ENCODE measurements around the gene SLC5A3. TPM values are rescaled to one million over a fixed set of nuclear protein-coding genes. Genes with fewer than 3 reads are reported as not detected.

The SLC5A3 gene
- total and polyA plus RNA-seq, 2 of the 8 experiments (the other 6 are each of a cell fraction or from before 2014, with no cell fraction given), result 4.0 to 19.4 TPM

GRCh38 chr21:34061983-34062382 lies 11.4 kb upstream of the SLC5A3 start:
- Histone ChIP-seq H3K4me2 (ENCODE audit: insufficient read depth in 1 of 2, low read depth in 2 of 2, low read length in 2 of 2) (no peak overlapping the region), H3K4me3 (ENCODE audit: extremely low read depth in 1 of 4, insufficient read depth in 2 of 4, low read depth in 3 of 4, low read length in 4 of 4) (no peak overlapping the region), H3K4me1 (replicated peaks in 1 of 4; ENCODE audit: control insufficient read depth in 3 of 4, insufficient read depth in 4 of 4, low read length in 3 of 4) (no peaks in the 10 kb centered on the region), H2AK5ac (ENCODE audit: low read depth, low read length) (no peak overlapping the region), H3K9me3 (ENCODE audit: insufficient read depth in 2 of 2, low read depth in 1 of 2, low read length in 1 of 2) (no peaks in the 10 kb centered on the region), H3K27ac (ENCODE audit: low read depth, low read length) (no peak overlapping the region), H4K91ac (replicated peaks; ENCODE audit: insufficient read length, low read length) (no peak overlapping the region), H2BK20ac (ENCODE audit: low read length) (no peak overlapping the region), H3K23ac (ENCODE audit: insufficient read length) (no peak overlapping the region), H3K9ac (replicated peaks in 1 of 4; ENCODE audit: extremely low read depth in 1 of 4, low read depth in 3 of 4, low read length in 3 of 4) (no peak overlapping the region), H3K23me2 (ENCODE audit: low read depth, low read length) (no peaks in the 10 kb centered on the region), H3K56ac (replicated peaks; ENCODE audit: insufficient read length, low read depth, low read length) (no peak overlapping the region), H3K79me2 (ENCODE audit: control insufficient read depth in 1 of 2, insufficient read depth in 2 of 2, low read length in 2 of 2) (no peaks in the 10 kb centered on the region), H3K27me3 (replicated peaks in 1 of 4; ENCODE audit: control insufficient read depth in 3 of 4, extremely low read depth in 1 of 4, insufficient read depth in 3 of 4, low read length in 3 of 4) (peaks cover 0 to 1% (median 0%) of the 10 kb centered on the region in 4 experiments; a peak in 1 of 7 replicates), H3K36me3 (ENCODE audit: control insufficient read depth in 2 of 4, insufficient read depth in 4 of 4, low read length in 3 of 4) (no peaks in the 10 kb centered on the region), H3K14ac (ENCODE audit: insufficient read length) (no peak overlapping the region), H4K8ac (ENCODE audit: extremely low read depth, insufficient read depth, low read length) (no peak overlapping the region), H2BK5ac (ENCODE audit: low read depth, low read length) (no peak overlapping the region), H2BK12ac (ENCODE audit: low read depth, low read length) (no peak overlapping the region), H3K79me1 (ENCODE audit: low read depth, low read length) (no peaks in the 10 kb centered on the region), H3K18ac (ENCODE audit: extremely low read depth, low read length) (no peak overlapping the region), H2BK120ac (replicated peaks; ENCODE audit: low read depth, low read length) (no peak overlapping the region), H4K5ac (ENCODE audit: insufficient read length, low read depth, low read length) (no peak overlapping the region), H4K20me1 (replicated peaks in 1 of 2; ENCODE audit: control insufficient read depth in 1 of 2, insufficient read depth in 2 of 2, low read length in 2 of 2) (no peaks in the 10 kb centered on the region), H2BK15ac (ENCODE audit: low read length) (no peak overlapping the region), H3K4ac (replicated peaks; ENCODE audit: insufficient read length, low read depth, low read length) (no peak overlapping the region), H2AFZ (ENCODE audit: low read length) (peak overlapping the region; percentile 96)
- no peak for FAIRE-seq
- ChIA-PET CTCF (ENCODE audit: partially characterized antibody) (interaction anchor here (0.8 to 1.2 kb wide), 3 partner anchors 30 to 169 kb away, joined by 3 to 4 read pairs (median 3); no protein-coding TSS in a partner anchor), POLR2A (ENCODE audit: partially characterized antibody) (no interaction called here)
- TF ChIP-seq JUN (IDR thresholded peaks at IDR 0.05; ENCODE audit: low read depth, low read length), result no peak
- TF ChIP-seq ATF3 (IDR thresholded peaks at IDR 0.05; ENCODE audit: insufficient read depth, low read depth, low read length), result 0 out of 2 replicates have a peak, but pooled peaks have one; percentile 24
- peak; percentile 54 for TF ChIP-seq SIX5 (IDR thresholded peaks at IDR 0.05; ENCODE audit: low read depth, low read length)
- TF ChIP-seq ATF2 (IDR thresholded peaks at IDR 0.05; ENCODE audit: low read length), result no peak
- no peak for TF ChIP-seq TEAD4 (IDR thresholded peaks at IDR 0.05; ENCODE audit: low read depth, low read length)
- no peak for TF ChIP-seq BACH1 (IDR thresholded peaks at IDR 0.05; ENCODE audit: low read length)
- no peak for TF ChIP-seq YY1 (IDR thresholded peaks at IDR 0.05; ENCODE audit: low read depth, low read length)
- TF ChIP-seq SAP30 (IDR thresholded peaks at IDR 0.05; ENCODE audit: insufficient read depth, insufficient replicate concordance, low read length), result no peak
- peak; percentile 80 for TF ChIP-seq USF2 (IDR thresholded peaks at IDR 0.05; ENCODE audit: low read length)
- no peak for DNase-seq (ENCODE audit: low read depth in 1 of 2, low spot score in 2 of 2)
- WGBS, 2 experiments (ENCODE audit: extremely low coverage in 1 of 2, insufficient coverage in 1 of 2, insufficient read length in 1 of 2, insufficient replicate concordance in 2 of 2, low coverage in 1 of 2, low lambda C conversion rate in 2 of 2, missing lambda C conversion rate in 1 of 2), result 83% methylated on average over 3 of the region's 3 CpGs; no CpG with 5 or more reads in 1 of the 2 experiments
